Naive thymus-derived CD8-positive, alpha-beta T cell (primary cell): Measurements from ENCODE around the gene SLC15A5. TPM values are rescaled to one million over a fixed set of nuclear protein-coding genes. Genes with fewer than 3 reads are reported as not detected.

ENCODE experiments used
- ATAC-seq, 2 donors: fragments of 150-1000 bp; cut with Tn5 transposase in 1 of 2; sonication (Bioruptor Pico), chemical (Tn5 transposase) in 1 of 2; 1 replicate in 1 of 2; 2 replicates in 1 of 2; pipeline ENCODE4 v1.10.0; 2021; ENCODE audit warnings: mild to moderate bottlenecking in 2 of 2, moderate library complexity in 2 of 2
- POLR2A ChIA-PET: fragments of 350-600 bp; sonication (Branson Sonifier 250); formaldehyde crosslinking; loops from one replicate; lab custom pipeline; 2021; ENCODE audit warnings: antibody characterized with exemption; lab: Charles Lee
- DNase-seq, 10 donors: peaks; one replicate each; pipeline versions ENCODE4 v3.0.0 to v3.0.0-alpha.2; 2020 to 2022
- H3K27ac Mint-ChIP-seq, 10 donors: one replicate each; pipeline ENCODE4 v1.8.0; 2020 to 2022; ENCODE audit warnings: mild to moderate bottlenecking in 10 of 10, mixed read lengths in 10 of 10, moderate library complexity in 4 of 10, inconsistent platforms in 1 of 10
- H3K27me3 Mint-ChIP-seq, 5 donors: one replicate each; pipeline ENCODE4 v1.8.0; 2021 to 2022; ENCODE audit warnings: mixed read lengths in 5 of 5
- H3K36me3 Mint-ChIP-seq, 3 donors: one replicate each; pipeline ENCODE4 v1.8.0; 2020 to 2022; ENCODE audit warnings: mixed read lengths in 3 of 3, mild to moderate bottlenecking in 2 of 3, inconsistent platforms in 1 of 3
- H3K4me1 Mint-ChIP-seq, 4 donors: one replicate each; pipeline ENCODE4 v1.8.0; 2021 to 2022; ENCODE audit warnings: mixed read lengths in 4 of 4
- H3K4me3 Mint-ChIP-seq, 10 donors: one replicate each; pipeline ENCODE4 v1.8.0; 2020 to 2022; ENCODE audit warnings: mild to moderate bottlenecking in 10 of 10, mixed read lengths in 10 of 10, moderate library complexity in 6 of 10, inconsistent platforms in 1 of 10
- H3K9me3 Mint-ChIP-seq, 9 donors: one replicate each; pipeline ENCODE4 v1.8.0; 2020 to 2022; ENCODE audit warnings: mixed read lengths in 9 of 9, mild to moderate bottlenecking in 3 of 9, inconsistent platforms in 1 of 9, moderate library complexity in 1 of 9
- polyA plus RNA-seq, 3 donors: library from polyadenylated mRNA; unstranded; fragments of 300-500 nt; fragmentation: Illumina TruSeq; gene quantifications; one replicate each; pipeline ENCODE4 v1.2.3, GENCODE V29; 2021
- total RNA-seq, 8 experiments: library from RNA in 2 of 8; stranded (reverse) in 2 of 8; gene quantifications; one replicate each; pipeline ENCODE4 v1.2.3 and lab custom pipeline; 2021 to 2026

Gene SLC15A5
- total and polyA plus RNA-seq, 5 experiments from 2014 or later = not detected

- POLR2A ChIA-PET = no interaction called here
- DNase-seq = no peak
- no peak for ATAC-seq
- Mint-ChIP-seq H3K4me3 (no peak overlapping the region), H3K27ac (no peak overlapping the region), H3K9me3 (peaks cover 0 to 24% (median 6%) of the 10 kb centered on the region in 9 donors), H3K4me1 (no peaks in the 10 kb centered on the region), H3K36me3 (peaks cover 0 to 7% (median 0%) of the 10 kb centered on the region in 3 donors), H3K27me3 (peaks cover 0 to 3% (median 1%) of the 10 kb centered on the region in 5 donors)
Measured at GRCh38 chr12:16198884-16199283, 78.6 kb downstream of the SLC15A5 start.

DNA sequence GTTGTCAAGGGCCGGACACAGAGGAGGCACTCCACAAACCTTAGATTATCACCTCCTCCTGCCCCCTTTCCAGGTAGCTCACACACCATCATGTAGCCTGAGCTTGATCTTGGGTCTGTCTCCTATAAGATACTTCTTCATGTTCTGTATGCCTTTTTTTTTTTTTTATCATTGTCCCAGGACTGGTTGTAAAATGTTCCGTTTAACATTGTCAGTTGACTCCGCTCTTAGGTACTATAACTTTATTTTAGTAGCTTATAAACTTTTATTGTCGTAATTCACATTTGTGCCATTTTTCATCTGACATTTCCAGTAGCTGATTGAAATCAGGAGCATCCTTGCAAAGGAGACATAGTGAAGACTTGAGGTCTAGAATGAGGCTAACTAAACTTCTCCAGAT lies 79.9 kb downstream of the SLC15A5 start:
- Mint-ChIP-seq H3K27ac (no peak overlapping the region), H3K36me3 (peaks cover 0 to 7% (median 0%) of the 10 kb centered on the region in 3 donors), H3K4me3 (no peak overlapping the region), H3K4me1 (no peaks in the 10 kb centered on the region), H3K27me3 (peaks cover 0 to 8% (median 1%) of the 10 kb centered on the region in 5 donors), H3K9me3 (peaks cover 0 to 24% (median 6%) of the 10 kb centered on the region in 9 donors)
- DNase-seq = no peak
- no peak for ATAC-seq
- POLR2A ChIA-PET = no interaction called here

DNA sequence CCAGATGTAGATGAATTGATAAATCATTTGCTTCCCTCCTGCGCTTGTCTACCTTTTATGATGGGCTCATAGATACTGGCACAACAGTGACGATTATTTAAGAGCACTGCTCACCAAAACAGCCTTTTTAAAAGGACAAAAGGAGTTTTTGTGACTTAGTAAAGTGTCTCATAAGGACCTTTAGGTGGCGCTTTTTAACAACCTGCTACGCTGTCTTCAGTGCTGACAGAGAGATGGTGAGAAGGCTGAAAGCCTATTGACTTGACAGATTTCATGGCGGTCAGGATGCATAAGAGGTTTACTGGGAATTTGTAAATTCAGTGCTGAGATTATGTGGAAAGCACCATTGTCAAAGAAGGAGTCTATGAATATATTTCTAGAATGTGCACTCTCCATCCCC lies 87.6 kb downstream of the SLC15A5 start:
- ATAC-seq (no peak), DNase-seq (no peak)
- Mint-ChIP-seq H3K36me3 (no peaks in the 10 kb centered on the region), H3K27me3 (peaks cover 0 to 5% (median 0%) of the 10 kb centered on the region in 5 donors), H3K27ac (no peak overlapping the region), H3K9me3 (peaks cover 0 to 11% (median 0%) of the 10 kb centered on the region in 9 donors), H3K4me1 (no peaks in the 10 kb centered on the region), H3K4me3 (no peak overlapping the region)
- POLR2A ChIA-PET = no interaction called here

- POLR2A ChIA-PET = no interaction called here
- H3K36me3 Mint-ChIP-seq = no peaks in the 10 kb centered on the region
- no peak for DNase-seq
- no peak for ATAC-seq
- H3K27me3 Mint-ChIP-seq = no peaks in the 10 kb centered on the region
- no peaks in the 10 kb centered on the region for H3K4me1 Mint-ChIP-seq
- peaks cover 0 to 11% (median 0%) of the 10 kb centered on the region in 9 donors for H3K9me3 Mint-ChIP-seq
- H3K27ac Mint-ChIP-seq = no peak overlapping the region
- H3K4me3 Mint-ChIP-seq = no peak overlapping the region
Measured at GRCh38 chr12:16187660-16188059, 89.8 kb downstream of the SLC15A5 start.

DNA sequence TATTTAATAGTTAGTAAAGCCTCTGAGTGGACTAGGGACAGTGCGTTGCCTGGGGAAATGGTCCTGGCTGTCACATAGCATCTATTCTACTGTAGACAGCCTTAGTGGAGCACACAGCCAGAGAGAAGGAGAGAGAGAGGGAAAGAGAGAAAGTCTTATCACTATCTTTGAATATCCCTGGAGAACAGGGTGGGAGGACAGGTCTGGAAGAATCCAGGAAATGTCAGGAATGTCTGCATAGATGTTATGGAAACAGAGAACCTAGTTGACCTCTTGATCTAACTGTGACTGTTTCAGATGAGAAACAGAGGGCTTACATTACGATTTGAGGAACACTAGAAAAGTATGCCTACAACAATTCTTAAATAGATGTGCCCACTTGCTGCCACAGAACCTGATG lies 92.8 kb downstream of the SLC15A5 start:
- Mint-ChIP-seq H3K27me3 (no peaks in the 10 kb centered on the region), H3K27ac (no peak overlapping the region), H3K9me3 (peaks cover 0 to 14% (median 0%) of the 10 kb centered on the region in 9 donors), H3K36me3 (no peaks in the 10 kb centered on the region), H3K4me3 (no peak overlapping the region), H3K4me1 (no peaks in the 10 kb centered on the region)
- POLR2A ChIA-PET = no interaction called here
- ATAC-seq = no peak
- no peak for DNase-seq

DNA sequence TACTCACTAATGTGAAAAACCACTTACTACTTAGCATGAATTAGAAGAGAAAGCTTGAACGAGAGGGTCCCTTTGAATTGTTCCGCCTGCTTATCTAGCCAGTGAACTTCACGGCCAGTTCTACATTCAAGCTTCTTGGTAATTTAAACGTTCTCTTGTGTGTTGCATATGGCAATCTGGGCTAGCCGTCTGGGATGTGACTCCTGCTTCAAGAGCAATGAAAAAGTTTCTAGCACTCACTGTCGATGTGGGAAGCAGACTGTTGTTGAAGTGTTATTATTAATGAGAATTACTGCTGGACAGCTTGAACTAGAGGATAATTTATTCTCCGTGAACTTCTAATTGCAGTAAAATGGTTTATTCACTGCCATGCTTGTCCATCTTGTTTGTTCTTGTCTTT lies 93.9 kb downstream of the SLC15A5 start:
- Mint-ChIP-seq H3K9me3 (peaks cover 0 to 14% (median 0%) of the 10 kb centered on the region in 9 donors), H3K4me1 (no peaks in the 10 kb centered on the region), H3K4me3 (no peak overlapping the region), H3K36me3 (no peaks in the 10 kb centered on the region), H3K27me3 (no peaks in the 10 kb centered on the region), H3K27ac (no peak overlapping the region)
- no peak for DNase-seq
- POLR2A ChIA-PET = no interaction called here
- no peak for ATAC-seq

DNA sequence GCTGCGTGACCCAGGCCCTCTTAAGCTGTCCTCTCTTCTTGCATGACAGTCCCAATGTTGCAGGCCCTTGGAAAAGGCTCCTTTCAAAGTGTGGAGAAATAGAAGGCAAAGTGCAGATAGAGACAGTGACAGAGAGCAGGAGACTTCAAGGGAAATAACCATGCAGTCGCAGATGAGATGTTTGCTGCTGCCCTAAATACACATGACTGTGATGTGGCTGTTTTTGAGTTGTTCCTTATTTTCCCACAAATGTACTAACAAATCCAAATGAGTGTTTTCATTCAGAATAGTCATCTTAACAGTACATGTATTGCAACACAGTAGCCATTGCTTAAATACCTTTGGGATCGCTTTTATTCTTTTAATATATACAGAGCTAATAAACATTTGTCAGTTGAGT lies 101.6 kb downstream of the SLC15A5 start:
- ATAC-seq (no peak), DNase-seq (no peak)
- H3K4me3 Mint-ChIP-seq = no peak overlapping the region
- H3K27ac Mint-ChIP-seq = no peak overlapping the region
- no peaks in the 10 kb centered on the region for H3K4me1 Mint-ChIP-seq
- peaks cover 0 to 11% (median 0%) of the 10 kb centered on the region in 9 donors for H3K9me3 Mint-ChIP-seq
- POLR2A ChIA-PET = no interaction called here
- no peaks in the 10 kb centered on the region for H3K27me3 Mint-ChIP-seq
- no peaks in the 10 kb centered on the region for H3K36me3 Mint-ChIP-seq

DNA sequence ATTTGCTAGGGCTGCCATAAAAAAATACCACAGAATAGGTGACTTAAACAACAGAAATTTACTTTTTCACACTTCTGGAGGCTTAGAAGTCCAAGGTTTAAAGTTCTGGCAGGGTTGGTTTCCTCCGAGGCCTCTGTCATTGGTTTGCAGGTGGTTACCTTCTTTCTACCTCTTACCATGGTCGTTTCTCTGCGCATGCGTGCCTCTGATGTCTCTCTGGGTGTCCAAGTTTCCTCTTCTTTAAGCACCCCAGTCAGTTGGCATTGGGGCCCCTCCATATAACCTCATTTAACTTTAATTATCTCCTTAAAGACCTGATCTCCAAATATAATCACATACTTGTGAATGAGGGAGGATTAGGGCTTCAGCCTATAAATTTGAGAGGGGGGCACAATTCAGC lies 103.2 kb downstream of the SLC15A5 start:
- Mint-ChIP-seq H3K27ac (no peak overlapping the region), H3K4me3 (no peak overlapping the region), H3K36me3 (no peaks in the 10 kb centered on the region), H3K9me3 (peaks cover 0 to 11% (median 0%) of the 10 kb centered on the region in 9 donors), H3K27me3 (no peaks in the 10 kb centered on the region), H3K4me1 (no peaks in the 10 kb centered on the region)
- DNase-seq = no peak
- ATAC-seq = no peak
- POLR2A ChIA-PET = no interaction called here

DNA sequence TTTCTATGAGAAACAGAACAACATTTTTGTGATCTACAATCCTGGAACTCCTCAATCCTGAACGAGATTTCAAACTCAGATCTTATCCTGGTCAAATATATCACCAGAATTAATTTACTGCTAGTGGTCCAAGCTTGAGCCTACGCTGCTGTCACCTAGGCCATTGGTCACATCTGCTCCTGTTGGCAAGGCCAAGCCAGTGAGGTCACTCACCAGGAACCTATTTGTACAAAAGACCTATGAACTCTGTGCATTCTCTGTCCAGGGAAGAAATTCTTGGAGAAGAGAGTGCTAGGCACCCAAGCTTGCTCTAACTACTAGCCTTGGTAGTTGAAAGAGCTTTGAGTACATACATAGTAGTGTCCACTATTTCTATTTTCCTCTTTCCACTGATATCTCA lies 106.1 kb downstream of the SLC15A5 start:
- no peaks in the 10 kb centered on the region for H3K36me3 Mint-ChIP-seq
- ATAC-seq = no peak
- no peaks in the 10 kb centered on the region for H3K4me1 Mint-ChIP-seq
- H3K9me3 Mint-ChIP-seq = peaks cover 0 to 2% (median 0%) of the 10 kb centered on the region in 9 donors
- no peak for DNase-seq
- peaks cover 0 to 1% (median 0%) of the 10 kb centered on the region in 5 donors for H3K27me3 Mint-ChIP-seq
- no peak overlapping the region for H3K27ac Mint-ChIP-seq
- no peak overlapping the region for H3K4me3 Mint-ChIP-seq
- POLR2A ChIA-PET = no interaction called here

DNA sequence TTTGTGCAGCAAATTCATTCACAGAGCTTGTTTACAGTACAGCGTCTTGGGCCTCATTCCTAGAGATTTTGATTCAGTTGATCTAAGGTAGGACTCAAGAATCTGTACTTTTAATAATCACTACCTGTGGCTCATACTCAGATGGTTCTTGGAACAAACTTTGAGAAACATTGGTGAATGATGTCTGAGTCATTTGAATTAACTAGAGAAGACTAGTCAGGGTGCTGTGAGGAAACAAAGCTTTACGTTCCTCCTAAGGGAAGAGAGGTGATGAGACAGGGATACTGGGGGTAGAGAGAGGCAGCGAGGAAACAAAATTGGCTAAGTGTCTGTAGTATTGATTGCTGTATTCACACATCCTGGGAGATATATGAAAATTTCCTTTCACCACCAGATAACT lies 109.4 kb downstream of the SLC15A5 start:
- peaks cover 0 to 1% (median 0%) of the 10 kb centered on the region in 5 donors for H3K27me3 Mint-ChIP-seq
- no peaks in the 10 kb centered on the region for H3K4me1 Mint-ChIP-seq
- H3K4me3 Mint-ChIP-seq = no peak overlapping the region
- H3K36me3 Mint-ChIP-seq = no peaks in the 10 kb centered on the region
- no peak for DNase-seq
- ATAC-seq = no peak
- POLR2A ChIA-PET = no interaction called here
- H3K27ac Mint-ChIP-seq = no peak overlapping the region
- H3K9me3 Mint-ChIP-seq = no peaks in the 10 kb centered on the region

GRCh38 chr12:16166563-16167470 lies 110.7 kb downstream of the SLC15A5 start:
- Mint-ChIP-seq H3K36me3 (no peaks in the 10 kb centered on the region), H3K4me3 (no peak overlapping the region), H3K9me3 (no peaks in the 10 kb centered on the region), H3K27me3 (peaks cover 0 to 1% (median 0%) of the 10 kb centered on the region in 5 donors), H3K4me1 (no peaks in the 10 kb centered on the region), H3K27ac (no peak overlapping the region)
- ATAC-seq = no peak
- DNase-seq = no peak
- POLR2A ChIA-PET = no interaction called here

DNA sequence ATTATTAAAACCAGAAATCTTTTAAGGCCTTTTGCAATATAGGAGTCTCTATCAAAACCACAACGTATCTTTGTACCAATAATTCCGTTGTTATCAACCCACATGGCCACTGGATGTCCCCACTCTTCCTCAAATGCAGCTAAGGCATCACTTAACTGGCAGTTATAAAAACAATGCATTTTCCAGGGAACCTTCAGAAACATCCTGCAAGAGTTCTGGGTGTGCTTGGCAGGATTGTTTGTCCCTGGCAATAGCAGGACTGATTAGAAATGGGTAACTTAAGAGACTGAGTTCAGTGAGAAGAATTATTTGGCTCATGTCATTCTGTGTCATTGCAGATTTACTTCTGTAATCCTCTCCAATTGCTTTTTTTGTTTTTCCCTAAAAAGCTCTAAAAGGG lies 112.0 kb downstream of the SLC15A5 start:
- H3K4me1 Mint-ChIP-seq = no peaks in the 10 kb centered on the region
- POLR2A ChIA-PET = no interaction called here
- ATAC-seq (no peak), DNase-seq (no peak)
- no peak overlapping the region for H3K27ac Mint-ChIP-seq
- H3K9me3 Mint-ChIP-seq = no peaks in the 10 kb centered on the region
- H3K4me3 Mint-ChIP-seq = no peak overlapping the region
- H3K36me3 Mint-ChIP-seq = no peaks in the 10 kb centered on the region
- H3K27me3 Mint-ChIP-seq = peaks cover 0 to 1% (median 0%) of the 10 kb centered on the region in 5 donors

DNA sequence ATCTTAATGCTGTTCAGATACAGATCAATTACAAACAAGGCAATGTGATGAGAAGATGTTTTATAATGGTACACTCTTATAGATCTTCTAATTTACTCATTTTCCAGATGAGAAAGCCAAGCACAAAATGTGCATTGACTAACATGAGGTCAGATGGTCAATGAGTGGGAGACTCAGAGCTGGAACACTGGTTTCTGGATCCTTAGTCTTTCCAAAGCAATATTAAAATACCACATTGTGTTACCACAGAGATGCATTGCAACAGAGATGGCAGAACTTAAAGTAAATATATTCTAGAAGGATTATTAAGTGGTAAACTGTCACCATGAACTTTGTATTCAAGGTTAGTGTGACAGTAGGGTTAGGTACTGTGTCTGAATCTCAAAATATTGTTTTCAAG lies 113.6 kb downstream of the SLC15A5 start:
- Mint-ChIP-seq H3K27ac (no peak overlapping the region), H3K4me3 (no peak overlapping the region), H3K9me3 (no peaks in the 10 kb centered on the region), H3K27me3 (peaks cover 0 to 1% (median 0%) of the 10 kb centered on the region in 5 donors), H3K36me3 (no peaks in the 10 kb centered on the region), H3K4me1 (no peaks in the 10 kb centered on the region)
- POLR2A ChIA-PET = no interaction called here
- DNase-seq (no peak), ATAC-seq (no peak)
